Esophagus squamous epithelium (tissue), 4 donors: ENCODE measurements around the gene MYO7B.

Source experiments
- POLR2A ChIP-seq, 4 donors: fragments of 450-650 bp; IDR thresholded peaks; one replicate each; pipeline ENCODE4 v1.6.1; 2017; ENCODE audit warnings: antibody characterized with exemption in 4 of 4, mild to moderate bottlenecking in 4 of 4, moderate library complexity in 3 of 4
- TF ChIP-seq, protein P1 (sequence below), 6 experiments: fragments of 450-650 bp in 4 of 6; fragments of 200-600 bp in 2 of 6; sonication (generic) in 2 of 6; IDR thresholded peaks; one replicate each; pipeline ENCODE4 v1.5.1; 2016 to 2019; ENCODE audit warnings: antibody characterized with exemption in 6 of 6, mild to moderate bottlenecking in 4 of 6, moderate library complexity in 4 of 6

GRCh38 chr2:127598711-127599110 lies 63.2 kb downstream of the MYO7B start:
- TF ChIP-seq, protein P1, sequence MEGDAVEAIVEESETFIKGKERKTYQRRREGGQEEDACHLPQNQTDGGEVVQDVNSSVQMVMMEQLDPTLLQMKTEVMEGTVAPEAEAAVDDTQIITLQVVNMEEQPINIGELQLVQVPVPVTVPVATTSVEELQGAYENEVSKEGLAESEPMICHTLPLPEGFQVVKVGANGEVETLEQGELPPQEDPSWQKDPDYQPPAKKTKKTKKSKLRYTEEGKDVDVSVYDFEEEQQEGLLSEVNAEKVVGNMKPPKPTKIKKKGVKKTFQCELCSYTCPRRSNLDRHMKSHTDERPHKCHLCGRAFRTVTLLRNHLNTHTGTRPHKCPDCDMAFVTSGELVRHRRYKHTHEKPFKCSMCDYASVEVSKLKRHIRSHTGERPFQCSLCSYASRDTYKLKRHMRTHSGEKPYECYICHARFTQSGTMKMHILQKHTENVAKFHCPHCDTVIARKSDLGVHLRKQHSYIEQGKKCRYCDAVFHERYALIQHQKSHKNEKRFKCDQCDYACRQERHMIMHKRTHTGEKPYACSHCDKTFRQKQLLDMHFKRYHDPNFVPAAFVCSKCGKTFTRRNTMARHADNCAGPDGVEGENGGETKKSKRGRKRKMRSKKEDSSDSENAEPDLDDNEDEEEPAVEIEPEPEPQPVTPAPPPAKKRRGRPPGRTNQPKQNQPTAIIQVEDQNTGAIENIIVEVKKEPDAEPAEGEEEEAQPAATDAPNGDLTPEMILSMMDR (IDR thresholded peaks at IDR 0.05) = no peak
- no peak for TF ChIP-seq POLR2A (IDR thresholded peaks at IDR 0.05)
